ENCODE data around the gene NUP42.
"Not testable (repeated sequence)": the region's sequence is repeated elsewhere in the genome, so short reads cannot be mapped to it uniquely, and the experiment has no call there.

The NUP42 gene, protein sequence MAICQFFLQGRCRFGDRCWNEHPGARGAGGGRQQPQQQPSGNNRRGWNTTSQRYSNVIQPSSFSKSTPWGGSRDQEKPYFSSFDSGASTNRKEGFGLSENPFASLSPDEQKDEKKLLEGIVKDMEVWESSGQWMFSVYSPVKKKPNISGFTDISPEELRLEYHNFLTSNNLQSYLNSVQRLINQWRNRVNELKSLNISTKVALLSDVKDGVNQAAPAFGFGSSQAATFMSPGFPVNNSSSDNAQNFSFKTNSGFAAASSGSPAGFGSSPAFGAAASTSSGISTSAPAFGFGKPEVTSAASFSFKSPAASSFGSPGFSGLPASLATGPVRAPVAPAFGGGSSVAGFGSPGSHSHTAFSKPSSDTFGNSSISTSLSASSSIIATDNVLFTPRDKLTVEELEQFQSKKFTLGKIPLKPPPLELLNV

DNA sequence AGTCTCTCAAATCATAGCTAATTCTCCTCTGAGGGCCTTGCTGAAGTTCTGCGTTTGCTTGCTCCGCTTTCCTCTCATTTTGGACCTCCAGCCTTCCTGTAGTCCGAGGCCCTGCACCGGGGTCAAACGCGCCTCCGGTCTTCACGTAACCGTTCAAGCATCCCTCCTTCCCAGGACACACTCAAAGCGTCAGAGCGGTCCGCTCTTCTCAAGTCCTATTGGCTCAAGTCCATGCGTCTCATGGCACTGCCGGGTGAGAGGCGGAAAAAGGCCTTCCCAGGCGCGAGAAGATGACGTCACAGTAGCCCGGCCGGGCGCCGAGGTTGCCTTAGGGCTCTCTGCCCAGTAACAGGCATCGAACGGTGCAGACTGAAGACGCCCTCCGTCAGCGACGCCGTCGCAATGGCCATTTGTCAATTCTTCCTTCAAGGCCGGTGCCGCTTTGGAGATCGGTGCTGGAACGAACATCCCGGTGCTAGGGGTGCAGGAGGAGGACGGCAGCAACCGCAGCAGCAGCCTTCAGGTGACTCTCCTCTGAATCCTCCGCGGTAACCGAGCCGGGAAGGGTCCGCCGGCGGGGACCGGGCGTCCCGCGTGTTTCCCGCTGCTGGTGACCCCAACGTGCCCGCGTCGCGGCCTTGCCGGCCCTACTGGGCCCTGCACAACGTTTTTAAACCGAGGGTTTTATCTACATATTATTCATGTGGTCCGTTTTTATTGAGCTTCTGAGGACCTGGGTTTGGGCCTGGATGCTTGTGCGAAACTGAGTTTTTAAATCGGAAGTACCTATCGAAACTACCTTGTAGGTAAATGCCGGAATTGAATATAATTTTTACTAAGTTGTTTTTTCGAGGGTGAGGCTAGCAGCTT, at the start of gene NUP42:
NUP42 (plus strand) TSS at position 365 of the 870 bp plus-strand sequence; CDS start at position 403, 38 bp downstream.
- peak; percentile 94 for DNase-seq (ENCODE audit: low read depth)

DNA sequence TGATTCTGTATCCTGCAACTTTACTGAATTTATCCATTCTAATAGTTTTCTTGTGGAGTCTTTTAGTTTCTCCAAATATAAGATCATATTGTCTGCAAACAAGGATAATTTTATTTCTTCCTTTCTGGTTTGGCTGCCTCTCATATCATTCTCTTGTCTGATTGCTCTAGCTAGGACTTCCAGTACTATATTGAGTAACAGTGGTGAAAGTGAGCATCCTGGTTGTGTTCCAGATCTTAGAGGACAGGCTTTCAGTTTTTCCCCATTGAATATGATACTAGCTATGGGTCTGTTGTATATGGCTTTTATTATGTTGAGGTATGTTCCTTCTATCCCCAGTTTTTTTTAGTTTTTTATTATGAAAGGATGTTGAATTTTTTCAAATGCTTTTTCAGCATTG, 48.1 kb upstream of the NUP42 start:
- DNase-seq (ENCODE audit: low read depth), result no peak

DNA sequence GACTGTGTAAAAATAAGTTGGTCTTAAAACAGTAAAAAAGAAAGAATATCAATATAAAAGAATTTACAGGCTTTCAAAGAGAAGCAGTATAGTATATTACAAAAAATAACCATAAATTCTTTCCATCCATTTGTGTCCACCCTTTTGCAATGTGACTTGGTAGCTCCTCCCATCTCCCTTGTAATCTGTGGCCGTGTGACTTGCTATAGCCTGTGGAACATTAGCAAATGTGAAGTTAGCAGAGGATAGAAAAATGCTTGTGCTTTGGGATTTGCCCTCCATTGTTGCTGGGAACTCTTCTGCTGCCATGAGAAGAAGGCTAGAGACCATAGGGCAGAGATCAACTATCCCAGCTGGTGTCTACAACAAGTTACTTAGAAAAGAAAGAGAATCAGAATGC, 46.1 kb upstream of the NUP42 start:
- DNase-seq (ENCODE audit: low read depth), result no peak

DNA sequence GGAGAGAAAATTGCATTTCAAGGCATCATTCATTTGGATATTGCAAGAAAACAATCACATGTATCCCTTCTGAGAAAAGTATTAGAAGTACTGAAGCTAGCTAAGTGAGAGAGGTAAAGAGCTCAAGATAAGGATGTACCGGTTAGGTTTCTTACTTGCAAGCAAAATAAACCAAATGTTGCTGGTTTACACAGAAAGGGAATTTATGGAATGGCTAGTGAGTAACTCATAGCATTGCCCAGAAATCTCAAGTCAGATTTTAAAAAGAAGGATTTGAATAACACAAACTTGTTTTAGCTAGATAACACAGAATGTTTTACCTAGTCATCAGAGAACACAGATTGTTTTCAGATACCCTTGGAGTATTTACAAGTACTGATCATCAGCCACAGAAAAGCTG, 45.6 kb upstream of the NUP42 start:
- DNase-seq (ENCODE audit: low read depth), result no peak

DNA sequence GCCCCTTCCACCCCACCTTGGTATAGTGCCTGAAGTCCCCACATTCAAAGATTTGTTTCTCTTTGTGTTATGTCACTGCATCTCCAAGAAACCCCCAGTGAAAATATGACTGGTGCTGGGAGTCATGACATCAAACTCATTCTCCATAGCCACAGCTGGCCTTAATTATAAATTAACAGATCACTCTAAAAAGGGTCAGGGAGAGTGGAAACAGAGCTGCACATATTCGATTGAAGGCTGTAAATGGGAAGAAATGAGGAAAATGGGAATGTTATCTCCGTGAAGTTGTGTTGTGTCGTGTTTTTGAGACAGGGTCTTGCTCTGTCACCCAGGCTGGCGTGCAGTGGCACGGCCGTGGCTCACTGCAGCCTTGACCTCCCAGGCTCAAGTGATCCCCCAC, 24.2 kb upstream of the NUP42 start:
- DNase-seq (ENCODE audit: low read depth), result no peak

DNA sequence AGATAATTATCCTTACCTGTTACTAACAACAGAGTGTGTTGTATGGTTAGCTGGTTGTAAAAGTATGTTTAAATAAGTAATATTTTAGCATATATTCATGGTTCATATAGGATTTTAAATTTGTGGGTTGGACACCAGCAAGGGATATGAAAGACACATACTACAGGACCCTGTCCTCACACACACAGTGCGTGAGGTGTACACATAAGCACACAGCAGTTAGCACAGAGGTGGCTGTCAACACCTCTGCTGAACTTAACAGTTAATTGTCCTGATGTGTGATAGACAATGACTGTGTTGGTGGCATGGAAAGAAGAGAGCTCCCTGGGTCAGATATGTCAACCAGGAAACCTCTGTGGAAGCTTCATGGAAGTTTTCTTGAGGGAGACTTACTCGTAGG, 23.3 kb upstream of the NUP42 start:
- no peak for DNase-seq (ENCODE audit: low read depth)

DNA sequence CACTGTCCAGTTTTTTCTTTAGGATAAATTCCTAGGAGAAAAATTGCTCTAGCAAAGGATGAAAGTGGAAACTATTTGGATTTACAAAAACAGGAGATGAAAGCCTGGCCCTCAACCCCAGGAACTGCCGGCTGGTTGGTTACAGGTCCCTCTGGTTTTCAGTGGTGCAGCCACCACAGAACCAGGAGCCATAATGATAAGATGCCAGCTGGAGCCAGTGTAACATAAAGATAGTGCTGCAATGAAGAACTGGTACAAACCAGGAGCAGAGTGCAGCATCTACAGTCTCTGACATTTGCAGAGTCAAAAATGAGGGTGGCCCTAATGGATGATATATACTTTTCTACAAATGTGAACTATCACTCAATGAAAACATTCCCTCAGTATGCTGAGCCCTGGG, 20.4 kb upstream of the NUP42 start:
- DNase-seq (ENCODE audit: low read depth), result no peak

DNA sequence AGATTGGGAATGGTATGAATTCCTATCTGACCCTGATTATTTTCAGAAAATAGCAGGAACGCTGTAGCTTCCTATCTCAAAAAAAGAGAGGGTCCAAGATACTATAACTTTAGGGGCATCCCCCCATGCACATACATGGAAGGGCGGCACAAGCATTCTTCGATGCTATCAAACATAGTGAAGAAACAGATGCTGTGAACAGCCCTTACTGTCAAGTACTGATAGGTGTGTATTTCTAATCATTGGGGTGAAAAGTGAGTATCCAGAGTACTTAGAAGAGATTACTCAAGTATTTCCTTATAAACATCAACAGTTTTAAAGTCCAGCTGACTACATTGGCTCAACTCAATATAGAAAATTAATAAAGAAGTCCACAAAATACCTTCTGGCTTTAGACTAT, 17.0 kb upstream of the NUP42 start:
- no peak for DNase-seq (ENCODE audit: low read depth)

DNA sequence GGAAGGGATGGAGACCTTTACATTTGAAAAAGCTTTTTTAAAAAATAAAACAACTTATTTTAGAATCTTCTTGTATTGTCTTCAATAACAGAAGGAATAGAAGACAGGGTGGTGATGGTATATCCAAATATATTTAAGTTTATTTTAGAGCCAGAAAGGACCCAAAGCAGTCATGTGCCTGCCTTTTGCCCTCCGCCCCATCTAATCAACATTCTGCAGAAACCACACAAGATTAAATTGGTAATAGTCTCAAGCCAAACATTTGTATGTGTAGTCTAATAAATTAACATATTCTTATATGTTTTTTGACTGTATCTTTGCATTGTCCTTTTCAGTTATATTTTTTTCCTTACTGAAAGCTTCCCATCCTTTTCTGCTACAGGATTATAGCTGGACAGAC, 16.5 kb upstream of the NUP42 start:
- no peak for DNase-seq (ENCODE audit: low read depth)

DNA sequence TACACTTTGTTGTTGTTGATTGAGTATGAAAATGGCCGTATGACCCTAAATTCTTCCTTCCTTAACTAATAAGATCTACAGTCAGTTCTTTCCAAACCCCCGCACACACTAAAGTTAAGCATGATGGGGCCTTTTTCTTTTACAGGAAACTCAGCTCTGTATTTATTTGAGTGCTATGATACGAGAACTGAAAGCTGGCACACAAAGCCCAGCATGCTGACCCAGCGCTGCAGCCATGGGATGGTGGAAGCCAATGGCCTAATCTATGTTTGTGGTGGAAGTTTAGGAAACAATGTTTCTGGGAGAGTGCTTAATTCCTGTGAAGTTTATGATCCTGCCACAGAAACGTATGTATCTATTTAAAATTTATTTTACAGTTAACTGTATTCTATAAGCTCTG, 14.2 kb upstream of the NUP42 start:
- no peak for DNase-seq (ENCODE audit: low read depth)

DNA sequence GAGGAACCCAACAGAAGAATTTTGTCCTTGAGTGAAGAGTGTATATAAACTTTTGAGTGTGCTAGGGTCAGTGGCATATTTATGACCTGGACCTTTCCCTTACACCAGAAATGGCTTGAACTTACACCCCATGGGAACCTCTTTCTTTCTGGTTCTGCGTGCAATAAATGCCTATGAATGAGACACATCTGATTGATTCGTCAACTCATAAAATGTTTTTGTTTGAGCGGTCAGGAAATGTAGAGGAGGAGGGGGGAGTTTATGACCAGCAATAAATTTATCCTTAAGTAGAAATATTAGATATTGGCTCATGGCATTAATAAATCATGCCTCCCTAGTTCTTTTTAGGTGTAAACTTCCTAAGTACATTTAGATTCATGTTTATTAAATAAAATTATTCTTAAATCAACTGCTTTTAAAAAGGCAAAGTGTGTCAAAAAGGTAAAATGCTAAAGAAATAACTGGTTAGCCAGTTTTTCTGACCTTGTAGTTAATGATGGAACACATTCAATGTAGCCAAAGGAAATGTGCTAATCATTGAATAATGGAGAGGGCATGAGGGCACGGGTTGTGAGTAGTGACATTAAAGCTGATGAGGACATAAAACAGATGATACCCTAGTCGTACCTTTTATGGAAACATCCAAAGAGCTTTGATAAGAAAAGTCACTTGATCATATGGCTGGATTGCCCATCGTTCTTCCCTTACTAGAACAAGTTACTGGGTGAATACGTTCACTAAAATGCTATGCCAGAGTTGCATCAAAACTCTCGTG, 13.6 kb upstream of the NUP42 start:
- DNase-seq (ENCODE audit: low read depth), result no peak

DNA sequence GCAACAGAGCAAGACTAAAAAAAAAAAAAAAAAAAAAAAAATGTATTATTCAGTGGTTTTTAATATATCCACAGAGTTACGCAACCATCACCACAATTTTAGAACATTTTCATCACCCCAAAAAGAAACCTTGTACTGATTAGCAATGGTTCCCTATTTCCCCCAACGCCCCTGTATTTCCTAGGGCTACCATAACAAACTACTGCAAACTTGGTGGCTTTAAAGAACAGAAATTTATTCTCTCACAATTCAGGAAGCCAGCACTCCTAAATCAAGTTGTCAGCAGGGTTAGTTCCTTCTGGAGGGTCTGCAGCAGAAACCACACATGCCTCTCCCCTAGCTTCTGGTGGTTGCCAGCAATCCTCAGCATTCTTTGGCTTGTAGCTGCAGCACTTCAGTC, 5.9 kb upstream of the NUP42 start:
- DNase-seq (ENCODE audit: low read depth), result no peak

DNA sequence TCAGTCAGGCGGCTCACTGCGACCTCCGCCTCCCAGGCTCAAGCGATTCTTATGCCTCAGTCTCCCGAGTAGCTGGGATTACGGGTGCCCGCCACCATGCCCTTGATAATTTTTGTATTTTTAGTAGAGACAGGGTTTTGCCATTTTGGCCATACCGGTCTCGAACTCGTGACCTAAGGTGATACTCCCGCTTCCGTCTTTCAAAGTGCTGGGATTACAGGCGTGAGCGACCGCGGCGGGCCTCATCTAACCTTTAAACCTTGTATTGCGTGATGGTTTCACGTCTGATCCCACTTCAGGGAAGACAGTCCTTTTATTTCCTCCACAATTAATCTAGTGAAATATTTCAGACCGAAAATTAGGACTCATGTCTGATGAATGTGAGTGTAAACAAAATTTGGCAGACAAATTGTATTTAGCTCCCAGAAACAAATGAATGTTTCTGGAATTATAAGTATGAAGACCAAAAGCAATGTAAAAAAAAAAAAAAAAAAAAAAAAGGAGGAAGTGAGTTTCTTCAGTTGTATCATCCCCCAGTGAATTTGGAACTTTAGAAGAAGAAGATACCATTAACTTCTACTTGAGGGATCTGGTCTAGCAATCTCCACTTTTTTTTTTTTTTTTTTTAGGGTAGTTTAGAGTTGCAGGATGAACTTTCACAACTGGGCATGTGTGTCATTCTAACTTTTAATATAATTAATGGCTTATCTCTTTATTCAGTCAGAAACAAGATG, 1.6 kb downstream of the NUP42 start:
- no peak for DNase-seq (ENCODE audit: low read depth)

DNA sequence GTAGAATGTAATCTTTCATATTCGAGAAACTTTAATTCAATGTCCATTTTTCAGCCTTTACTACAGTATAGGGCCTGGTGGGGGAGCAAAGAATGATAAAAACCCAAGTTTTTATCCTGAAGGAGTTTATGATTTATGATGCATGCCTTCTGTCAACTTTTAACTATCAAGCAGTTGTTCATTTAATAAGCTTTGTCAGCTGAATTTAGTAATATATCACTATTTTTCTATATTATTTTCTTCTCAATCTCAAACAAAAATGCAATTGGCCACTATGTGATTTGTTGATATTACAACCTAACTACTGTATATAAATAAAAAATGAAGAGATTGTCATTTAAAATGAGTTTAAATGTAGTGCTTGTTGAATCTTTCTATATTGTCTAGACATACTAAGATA, 2.4 kb downstream of the NUP42 start:
- DNase-seq (ENCODE audit: low read depth), result no peak

DNA sequence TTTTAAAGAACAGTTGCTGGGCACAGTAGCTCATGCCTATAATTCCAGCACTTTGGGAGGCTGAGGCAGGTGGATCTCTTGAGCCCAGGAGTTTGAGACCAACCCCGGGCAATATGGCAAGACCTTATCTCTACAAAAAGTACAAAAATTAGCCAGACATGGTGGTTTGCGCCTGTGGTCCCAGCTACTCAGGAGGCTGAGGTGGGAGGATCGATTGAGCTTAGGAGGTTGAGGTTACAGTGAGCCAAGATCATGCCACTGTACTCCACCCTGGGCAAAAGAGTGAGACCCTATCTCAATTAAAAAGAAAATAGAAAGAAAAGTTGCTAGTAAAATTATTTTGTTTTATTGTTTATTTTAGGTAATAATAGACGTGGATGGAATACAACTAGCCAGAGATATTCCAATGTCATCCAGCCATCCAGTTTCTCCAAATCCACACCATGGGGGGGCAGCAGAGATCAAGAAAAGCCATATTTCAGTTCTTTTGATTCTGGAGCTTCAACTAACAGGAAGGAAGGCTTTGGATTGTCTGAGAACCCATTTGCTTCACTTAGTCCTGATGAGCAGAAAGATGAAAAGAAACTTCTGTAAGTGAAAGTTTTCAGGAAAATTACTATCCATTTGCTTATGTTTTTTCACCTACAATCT, 3.0 kb downstream of the NUP42 start:
- DNase-seq (ENCODE audit: low read depth), result no peak

DNA sequence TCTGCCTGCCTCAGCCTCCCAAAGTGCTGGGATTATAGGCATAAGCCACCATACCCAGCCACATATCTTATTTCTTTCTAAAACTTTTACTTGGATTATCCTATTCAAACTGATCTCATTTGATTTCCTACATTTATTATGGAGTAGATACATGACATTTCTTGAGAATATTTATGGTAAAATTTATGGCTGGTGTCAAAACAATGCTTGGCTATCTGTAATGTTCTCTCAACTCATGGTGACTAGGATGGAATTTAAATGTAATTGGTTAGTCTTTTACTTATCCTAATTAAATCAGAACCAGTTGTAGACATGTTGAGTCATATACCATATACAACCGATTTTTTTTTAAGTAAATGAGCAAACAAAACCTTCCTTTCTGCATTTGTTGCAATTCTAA, 4.1 kb downstream of the NUP42 start:
- DNase-seq (ENCODE audit: low read depth), result no peak

DNA sequence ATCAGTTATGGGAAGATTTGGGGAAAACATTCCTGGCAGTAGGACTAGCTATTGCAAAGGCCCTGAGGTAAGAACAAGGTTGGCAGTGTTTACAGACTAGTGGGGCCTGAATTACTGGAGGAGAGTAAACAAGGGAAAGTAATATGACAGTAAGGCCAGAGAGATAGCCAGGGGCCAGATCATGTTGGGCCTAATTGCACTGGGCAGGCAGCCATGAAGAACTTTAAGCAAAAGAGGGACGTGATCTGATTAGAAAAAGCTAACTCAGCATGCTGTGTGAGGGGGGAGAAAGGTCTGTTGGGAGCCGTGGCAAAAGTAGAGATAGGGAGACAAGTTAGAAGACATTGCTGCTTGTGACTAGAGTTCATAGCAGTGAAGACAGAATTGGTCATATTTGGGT, 9.2 kb downstream of the NUP42 start:
- no peak for DNase-seq (ENCODE audit: low read depth)

DNA sequence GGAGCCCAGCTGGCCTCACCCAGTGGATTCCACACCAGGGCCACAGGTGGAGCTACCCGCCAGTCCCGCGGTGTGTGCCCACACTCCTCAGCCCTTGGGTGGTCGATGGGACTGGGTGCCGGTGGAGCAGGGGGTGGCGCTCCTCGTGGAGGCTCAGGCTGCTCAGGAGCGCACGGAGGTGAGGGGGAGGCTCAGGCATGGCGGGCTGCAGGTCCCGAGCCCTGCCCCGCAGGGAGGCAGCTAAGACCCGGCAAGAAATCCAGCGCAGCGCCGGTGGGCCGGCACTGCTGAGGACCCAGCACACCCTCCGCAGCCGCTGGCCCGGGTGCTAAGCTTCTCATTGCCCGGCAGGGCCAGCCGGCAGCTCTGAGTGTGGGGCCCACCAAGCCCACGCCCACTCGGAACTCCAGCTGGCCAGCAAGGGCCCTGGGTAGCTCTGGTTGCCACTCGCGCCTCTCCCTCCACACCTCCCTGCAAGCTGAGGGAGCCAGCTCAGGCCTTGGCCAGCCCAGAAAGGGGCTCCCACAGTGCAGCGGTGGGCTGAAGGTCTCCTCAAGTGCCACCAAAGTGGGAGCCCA, 11.9 kb downstream of the NUP42 start:
- DNase-seq (ENCODE audit: low read depth), result not testable (repeated sequence)

DNA sequence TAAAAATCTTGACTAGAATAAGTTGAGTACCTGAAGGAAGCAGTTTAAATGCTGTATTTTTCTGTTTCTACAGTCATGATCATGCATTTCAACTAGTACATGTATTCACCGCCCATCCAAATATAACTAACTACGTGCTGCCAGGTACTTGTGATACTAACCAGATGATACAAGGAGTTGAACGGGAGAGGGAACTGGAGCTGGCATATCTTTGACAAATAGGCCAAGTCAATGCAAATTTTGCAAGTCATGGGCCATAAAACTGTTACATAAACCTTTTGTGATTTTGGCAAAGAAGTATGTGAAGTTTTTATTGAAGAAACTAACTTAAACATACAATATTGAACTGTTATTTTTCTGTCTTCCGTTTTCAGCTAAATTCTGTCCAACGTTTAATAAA, 14.5 kb downstream of the NUP42 start:
- no peak for DNase-seq (ENCODE audit: low read depth)

DNA sequence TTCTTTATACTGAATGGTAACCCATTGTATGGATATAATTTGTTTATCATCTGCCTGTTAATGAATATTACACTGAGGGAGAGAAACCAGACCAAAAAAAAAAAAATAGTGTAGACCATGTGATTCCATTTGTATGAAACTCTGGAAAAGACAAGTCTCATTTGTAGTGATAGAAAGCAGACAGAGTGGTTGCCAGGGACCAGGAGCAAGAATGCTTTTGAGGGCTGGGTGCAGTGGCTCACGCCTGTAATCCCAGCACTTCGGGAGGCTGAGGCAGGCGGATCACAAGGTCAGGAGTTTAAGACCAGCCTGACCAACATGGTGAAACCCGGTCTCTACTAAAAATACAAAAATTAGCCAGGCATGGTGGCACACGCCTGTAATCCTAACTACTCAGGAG, 15.9 kb downstream of the NUP42 start:
- DNase-seq (ENCODE audit: low read depth), result not testable (repeated sequence)

DNA sequence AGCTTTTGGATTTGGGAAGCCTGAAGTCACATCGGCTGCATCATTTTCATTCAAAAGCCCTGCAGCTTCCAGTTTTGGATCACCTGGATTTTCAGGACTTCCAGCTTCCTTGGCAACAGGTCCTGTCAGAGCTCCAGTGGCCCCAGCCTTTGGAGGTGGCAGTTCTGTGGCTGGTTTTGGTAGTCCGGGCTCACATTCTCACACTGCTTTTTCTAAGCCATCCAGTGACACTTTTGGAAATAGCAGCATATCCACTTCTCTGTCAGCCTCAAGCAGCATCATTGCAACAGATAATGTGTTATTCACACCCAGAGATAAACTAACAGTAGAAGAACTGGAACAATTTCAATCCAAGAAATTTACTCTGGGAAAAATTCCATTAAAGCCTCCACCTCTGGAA, 18.5 kb downstream of the NUP42 start:
- DNase-seq (ENCODE audit: low read depth), result no peak

All from stimulated activated CD8-positive, alpha-beta memory T cell treated with anti-CD3 and anti-CD28 coated beads, Interleukin-12 subunit alpha, Interleukin-12 subunit beta, amount 100 ng/mL, for 1 hour (primary cell).